H4 (cell line): Measurements from ENCODE around the gene ZNRF1. TPM values are rescaled to one million over a fixed set of nuclear protein-coding genes. Genes with fewer than 3 reads are reported as not detected.
"Not testable (repeated sequence)": the region's sequence is repeated elsewhere in the genome, so short reads cannot be mapped to it uniquely, and the experiment has no call there.

Source experiments
- DNase-seq: peaks from one replicate; pipeline ENCODE4 v3.0.0-alpha.2; 2015; ENCODE audit warnings: low spot score
- total RNA-seq: library from RNA; depleted of rRNA; stranded (reverse); fragments of >200 nt; shearing (Covaris generic); gene quantifications from 2 replicates; pipeline ENCODE4 v1.2.3, GENCODE V29; 2014; rRNA removed

The ZNRF1 gene
- 3.8 and 5.1 TPM in 2 replicates for total RNA-seq

DNA sequence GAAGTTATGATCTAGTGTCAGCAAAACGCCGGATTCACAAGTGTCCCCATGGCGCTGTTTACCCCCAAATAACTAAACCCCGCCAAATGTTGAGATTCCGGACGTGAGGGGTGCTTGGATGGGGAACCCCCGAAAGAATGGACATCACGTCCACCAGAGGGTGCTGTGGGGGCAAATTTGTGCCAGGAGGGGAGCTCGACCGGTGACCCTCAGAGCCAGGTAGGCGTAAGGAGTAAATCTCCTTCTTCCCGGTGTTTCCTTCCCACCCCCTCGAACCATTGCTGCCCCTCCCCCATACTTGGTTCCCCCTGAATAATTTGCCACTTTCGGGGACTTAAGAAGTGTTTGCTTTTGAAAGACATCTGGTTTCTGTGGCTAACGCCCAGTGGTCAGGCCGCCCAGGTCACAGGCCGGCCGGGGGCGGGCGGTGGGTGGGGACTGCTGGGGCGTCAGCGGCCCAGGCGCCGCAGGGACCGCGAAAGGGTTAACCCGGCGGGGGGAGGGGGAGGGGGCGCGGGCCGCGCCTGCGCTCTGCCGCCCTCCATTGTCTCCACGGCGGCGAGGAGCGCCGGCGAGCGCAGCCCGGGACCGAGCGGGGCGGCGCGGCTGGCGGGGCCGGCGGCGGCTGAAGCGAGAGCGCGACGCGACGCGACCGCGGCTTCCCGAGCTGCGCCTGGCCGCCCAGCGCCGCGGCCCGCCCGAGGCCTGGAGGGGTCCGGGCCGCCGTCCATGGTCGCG is at the start of gene ZNRF1:
Gene ZNRF1, plus strand, starts transcription at position 544 of the 738 bp plus-strand sequence. CDS start 648 bp downstream, outside the sequence.
- peak; percentile 56 for DNase-seq

DNA sequence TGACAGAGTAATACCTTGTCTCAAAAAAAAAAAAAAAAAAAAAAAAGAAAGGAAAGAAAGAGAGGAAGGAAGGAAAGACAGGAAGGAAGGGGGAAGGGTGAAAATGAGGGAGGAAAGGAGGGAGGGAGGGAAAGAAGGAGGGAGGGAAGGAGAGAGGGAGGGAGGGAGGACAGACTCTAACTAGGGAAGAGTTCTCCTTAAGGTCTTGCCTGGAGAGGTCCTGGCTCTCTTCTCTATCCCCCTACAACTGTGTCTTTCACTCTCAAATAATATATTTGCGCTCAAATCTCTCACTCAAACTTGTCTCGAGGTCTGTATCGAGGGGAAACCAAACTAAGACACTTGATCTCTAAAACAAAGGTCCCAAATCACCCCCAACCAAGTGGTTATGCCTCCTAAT is 49.5 kb upstream of the ZNRF1 start:
- DNase-seq: no peak

DNA sequence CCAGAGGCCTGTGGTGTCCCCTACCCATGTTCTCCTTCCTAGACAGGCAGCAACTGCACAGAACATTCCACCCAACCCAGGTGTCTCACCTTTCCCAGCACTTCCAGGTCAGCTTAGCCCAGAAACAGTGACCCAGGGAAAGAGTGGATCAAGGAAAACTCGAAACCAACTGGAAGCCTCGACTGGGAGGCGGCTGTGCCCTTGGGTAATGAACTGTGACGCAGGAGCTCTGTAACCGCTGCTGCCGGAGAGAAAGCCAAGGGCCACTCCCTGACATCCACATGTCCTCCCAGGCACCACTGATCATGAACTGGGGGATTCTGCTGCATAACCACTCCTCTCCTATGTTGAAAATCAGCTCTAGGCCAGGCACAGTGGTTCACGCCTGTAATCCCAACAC is 48.3 kb upstream of the ZNRF1 start:
- no peak for DNase-seq

DNA sequence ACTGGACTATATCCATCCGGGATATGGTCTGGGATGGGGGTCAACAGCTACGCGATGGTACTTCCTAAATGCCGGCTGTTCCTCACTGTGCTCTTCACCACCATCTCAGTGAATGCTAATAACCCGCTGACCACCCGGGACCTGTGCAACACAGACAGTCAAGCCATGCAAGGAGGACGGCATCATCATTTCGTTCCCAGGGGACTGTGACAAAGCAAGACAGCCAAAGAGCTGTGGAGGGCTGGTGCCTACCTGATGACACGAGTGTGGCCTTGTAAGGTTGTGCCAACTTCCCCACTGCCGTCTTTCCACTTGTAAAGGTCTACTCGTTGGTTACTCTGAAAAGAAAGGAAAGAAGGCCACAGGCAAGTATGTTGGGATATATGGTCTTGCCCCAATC is 47.6 kb upstream of the ZNRF1 start:
- no peak for DNase-seq

DNA sequence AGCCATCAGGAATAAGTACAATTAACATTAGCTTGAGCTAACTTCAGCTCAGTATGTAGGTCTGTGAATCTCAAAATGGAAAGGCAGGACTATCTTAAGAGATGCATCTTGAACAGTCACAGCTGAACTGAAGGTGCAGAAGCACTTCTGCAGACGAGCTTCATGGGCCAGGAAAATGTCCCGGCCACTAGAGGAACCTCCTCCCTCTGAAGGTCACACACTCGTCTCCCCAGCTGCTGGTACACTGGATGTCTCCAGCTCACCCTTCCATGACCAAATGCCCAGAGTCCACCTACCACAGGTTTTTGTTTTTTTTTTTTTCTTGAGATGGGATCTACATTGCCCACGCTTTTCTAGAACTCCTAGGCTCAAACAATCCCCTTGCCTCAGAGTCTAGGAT is 47.1 kb upstream of the ZNRF1 start:
- DNase-seq: no peak

DNA sequence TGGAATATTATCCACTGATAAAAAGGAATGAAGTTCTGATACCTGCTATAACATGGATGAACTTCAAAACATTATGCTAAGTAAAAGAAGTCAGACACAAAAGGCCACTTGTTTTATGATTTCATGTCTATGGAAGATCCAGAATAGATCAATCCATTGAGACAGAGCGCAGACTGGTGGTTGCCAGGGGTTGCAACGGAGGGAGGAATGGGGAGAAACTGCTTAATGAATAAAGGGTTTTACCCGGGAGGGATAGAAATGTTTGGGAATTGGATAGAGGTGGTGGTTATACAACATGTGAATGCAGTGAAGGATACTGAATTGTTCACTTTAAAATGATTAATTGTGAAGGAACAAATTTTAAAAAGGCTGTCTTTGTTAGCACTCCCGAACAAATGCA is 44.1 kb upstream of the ZNRF1 start:
- no peak for DNase-seq

DNA sequence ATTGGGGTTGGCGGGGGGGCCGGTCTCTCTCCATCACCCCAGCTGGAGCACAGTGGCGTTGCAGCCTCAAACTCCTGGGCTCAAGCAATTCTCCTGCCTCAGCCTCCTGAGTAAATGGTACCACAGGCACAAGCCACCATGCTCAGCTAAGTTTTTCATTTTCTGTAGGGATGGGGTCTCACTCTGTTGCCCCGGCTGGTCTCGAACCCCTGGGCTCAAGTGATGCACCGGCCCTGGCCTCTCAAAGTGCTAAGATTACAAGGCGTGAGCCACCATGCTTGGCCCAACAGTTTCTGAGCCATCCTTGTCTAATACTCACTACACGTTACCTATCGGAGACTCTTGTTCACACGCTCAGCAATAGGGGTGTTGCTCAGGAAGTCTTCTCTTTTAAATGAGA is 25.5 kb upstream of the ZNRF1 start:
- DNase-seq: no peak

DNA sequence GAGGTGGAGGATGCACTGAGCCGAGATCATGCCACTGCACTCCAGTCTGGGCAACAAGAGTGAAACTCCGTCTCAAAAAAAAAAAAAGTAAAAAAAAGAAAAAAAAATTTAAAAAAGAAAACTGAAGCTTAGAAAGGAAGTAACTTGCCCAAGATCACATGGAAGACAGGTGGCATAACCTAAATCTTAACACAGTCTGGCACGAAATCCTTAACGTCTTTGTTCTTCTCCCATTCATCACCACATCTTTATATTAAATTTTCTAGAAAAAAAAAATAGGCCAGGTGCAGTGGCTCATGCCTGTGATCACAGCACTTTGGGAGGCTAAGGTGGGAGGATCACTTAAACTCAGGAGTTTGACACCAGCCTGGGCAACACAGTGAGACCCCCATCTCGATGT is 23.2 kb upstream of the ZNRF1 start:
- DNase-seq: no peak

DNA sequence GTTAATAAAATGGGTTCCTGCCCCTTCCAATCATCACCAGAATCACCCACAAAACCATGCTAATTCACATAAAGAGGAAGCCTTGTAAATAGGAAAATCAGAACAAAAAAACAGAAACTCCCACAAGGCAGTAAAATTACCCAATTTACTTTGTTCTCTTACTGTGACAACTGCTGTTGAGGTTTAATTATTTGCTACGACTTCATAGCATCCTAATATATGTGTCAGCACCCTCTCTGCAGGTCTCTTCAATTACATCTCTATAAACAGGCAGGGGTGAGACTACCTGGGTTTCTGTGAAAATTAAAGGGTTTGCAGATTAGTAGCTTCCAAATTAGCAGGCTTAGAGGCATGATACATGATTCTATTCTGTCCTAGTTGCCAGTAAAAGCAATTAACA is 16.6 kb upstream of the ZNRF1 start:
- no peak for DNase-seq

DNA sequence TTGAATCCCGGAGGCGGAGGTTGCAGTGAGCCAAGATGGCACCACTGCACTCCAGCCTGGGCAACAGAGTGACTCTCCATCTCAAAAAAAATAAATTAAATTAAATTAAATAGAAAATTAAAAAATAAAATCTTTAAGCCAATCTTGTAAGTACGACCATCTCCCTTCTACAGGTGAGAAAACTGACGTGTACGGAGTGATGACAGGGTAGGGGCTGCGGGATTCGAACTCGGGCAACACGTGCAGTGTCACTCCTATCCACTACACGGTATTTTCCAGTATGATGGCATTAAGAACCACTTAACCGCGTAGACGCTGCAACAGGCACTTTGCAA is 14.7 kb upstream of the ZNRF1 start:
- no peak for DNase-seq

DNA sequence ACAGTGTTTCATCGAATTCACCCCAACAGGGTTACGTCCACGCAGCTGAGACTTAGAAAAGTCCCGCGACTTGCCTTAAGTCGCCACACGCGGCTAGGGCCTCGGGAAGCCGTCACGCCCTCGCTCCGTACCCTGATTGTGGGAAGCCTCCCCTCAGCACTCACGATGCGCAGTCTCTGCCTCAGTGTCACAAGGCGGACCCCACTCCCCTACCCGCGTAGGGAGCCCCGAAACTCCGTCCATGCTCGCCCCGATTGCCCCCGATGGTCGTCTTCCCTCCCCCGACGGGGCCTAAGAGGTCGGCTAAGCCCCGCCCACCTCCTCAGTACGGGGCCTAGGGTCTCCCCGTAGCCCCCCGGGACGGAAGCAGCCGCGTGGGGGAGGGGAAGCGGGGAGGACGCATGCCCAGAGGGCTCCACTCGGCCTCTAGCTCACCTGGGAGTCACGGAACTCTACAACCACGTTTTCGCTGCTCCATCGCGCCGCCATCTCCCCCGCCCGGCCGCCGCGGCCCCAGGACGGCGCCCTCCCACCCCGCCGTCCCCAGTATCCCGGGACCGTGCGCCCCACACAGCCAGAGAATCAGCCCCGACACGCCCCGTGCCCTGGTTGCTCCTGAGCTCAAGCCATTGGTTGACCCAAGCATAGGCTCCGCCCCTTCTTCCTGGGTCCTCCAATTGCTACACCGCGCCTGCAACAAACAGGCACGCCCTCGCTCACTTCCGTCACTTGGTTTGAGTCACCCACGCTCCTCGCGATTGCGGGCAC is 14.1 kb upstream of the ZNRF1 start, which contains the start of gene WDR59:
Gene WDR59, minus strand, starts transcription at position 595 of the 768 bp plus-strand sequence. Its CDS starts 106 bp downstream, at position 489.
- DNase-seq: peak; percentile 99

DNA sequence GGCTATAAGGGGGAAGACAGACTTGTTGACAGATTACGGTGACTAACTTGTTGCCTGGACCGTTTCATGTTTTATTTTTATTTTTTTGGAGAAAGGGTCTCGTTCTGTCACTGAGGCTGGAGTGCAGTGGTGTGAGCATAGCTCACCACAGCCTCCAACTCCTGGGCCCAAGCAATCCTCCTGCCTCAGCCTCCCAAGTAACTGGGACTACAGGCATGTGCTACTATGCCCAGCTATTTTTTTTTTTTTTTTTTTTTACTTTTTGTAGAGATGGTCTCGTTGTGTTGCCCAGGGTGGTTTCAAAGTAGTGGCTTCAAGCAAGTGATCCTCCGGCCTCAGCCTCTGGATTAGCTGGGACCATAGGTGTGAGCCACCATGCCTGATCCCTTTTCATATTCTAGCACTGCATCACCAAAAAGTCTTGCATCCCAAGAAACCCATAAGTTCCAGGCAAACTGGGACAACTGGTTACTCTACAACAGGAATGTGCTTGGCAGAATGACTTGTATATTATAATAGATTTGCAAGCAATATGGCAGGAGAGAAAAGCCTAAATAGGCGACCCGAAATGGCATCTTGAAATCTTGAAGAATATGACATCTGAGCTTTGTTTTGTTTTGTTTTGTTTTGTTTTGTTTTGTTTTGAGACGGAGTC is 11.7 kb upstream of the ZNRF1 start:
- no peak for DNase-seq

DNA sequence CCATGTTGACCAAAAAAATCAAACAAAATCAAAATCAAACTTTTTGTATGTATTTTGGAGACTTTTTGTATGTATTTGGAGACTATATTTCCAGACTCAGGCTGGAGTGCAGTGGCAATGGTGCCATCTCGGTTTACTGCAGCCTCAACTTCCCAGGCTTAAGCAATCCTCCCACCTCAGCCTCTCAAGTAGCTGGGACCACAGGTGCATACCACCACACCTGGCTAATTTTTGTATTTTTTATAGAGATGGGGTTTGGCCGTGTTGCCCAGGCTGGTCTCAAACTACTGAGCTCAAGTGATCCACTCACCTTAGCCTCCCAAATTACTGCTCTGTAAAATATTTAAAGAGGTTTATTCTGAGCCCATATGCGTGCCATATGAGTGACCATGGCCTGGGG is 9.0 kb upstream of the ZNRF1 start:
- not testable (repeated sequence) for DNase-seq

DNA sequence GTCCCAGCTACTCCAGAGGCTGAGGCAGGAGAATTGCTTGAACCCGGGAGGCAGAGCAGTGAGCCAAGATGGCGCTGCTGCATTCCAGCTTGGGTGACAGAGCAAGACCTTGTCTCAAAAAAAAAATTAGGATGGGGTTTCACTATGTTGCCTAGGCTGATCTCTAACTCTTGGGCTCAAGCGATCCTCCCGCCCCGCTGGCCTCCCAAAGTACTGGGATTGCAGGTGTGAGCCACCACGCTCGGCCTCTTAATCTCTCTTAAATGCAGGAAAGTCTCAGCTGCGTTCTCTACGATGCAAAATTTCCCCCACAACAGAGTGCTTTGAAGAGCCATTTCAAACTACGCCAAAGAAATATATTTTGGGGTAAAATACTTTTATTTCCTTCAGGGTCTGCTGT is 8.0 kb upstream of the ZNRF1 start:
- no peak for DNase-seq

DNA sequence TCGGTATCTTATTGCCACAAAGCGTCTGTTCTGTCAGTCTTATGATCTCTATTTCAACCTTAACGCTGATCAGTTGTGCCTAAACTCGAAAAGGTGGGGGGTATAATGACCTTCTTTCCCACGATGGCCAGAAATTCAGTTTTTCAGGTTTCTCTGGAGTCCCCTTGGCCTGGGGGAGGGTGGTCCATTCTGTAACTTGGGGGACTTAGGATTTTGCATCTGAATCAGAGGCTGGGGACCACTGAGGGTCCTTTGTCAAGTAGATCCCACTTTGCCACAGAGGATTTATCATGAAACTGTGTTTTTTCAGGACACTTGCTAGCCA is 7.6 kb upstream of the ZNRF1 start:
- no peak for DNase-seq

DNA sequence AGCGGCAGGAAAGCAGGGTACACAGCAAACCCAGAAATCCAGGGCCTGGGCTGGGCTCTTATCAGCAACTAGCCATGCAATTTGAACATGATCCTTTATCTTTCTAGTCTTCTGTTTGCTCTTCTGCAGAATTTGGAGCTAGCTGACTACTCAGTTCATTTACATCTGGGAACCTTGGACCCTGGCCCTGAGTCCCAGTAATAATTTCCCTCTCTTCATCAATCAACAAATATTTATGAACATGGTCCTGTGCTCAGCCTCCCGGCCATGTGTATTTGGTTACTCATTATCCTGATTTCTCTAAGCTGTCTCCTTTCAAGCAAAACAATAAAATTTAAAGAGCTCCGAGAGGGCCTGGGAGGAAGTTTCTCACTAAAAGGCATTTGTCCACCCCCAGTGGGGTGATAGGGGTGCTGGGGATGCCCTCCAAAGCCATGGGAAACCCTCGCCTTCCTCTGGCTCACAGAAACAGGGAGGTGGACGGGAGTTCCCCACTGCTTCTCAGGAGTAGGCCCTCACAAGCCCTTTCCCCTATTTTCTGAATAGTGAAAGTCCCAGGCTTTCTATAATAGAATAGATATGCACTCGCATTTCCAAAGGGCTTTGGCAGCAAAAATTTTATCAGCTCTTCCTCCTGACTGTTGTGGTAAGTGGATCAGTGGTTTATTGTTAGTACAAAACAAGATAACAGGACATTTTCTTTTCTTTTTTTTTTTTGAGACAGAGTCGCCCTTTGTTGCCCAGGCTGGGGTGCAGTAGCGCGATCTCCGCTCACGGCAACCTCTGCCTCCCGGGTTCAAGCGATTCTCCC is 7.0 kb upstream of the ZNRF1 start:
- no peak for DNase-seq

DNA sequence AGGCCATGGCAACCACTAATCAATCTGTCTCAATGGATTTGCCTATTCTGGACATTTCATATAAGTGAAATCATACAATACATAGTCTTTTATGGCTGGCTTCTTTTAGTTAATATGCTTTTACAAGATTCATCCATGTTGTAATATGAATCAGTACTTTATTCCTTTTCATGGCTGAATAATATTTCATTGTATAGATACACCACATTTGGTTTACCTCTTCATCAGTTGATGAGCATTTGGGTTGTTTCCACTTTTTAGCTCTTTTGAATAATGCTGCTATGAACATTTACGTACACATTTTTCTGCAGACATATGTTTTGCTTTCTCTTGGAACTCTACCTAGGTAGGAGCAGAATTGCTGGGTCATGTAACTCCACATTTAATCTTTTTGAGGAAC is 2.8 kb upstream of the ZNRF1 start:
- DNase-seq: no peak

DNA sequence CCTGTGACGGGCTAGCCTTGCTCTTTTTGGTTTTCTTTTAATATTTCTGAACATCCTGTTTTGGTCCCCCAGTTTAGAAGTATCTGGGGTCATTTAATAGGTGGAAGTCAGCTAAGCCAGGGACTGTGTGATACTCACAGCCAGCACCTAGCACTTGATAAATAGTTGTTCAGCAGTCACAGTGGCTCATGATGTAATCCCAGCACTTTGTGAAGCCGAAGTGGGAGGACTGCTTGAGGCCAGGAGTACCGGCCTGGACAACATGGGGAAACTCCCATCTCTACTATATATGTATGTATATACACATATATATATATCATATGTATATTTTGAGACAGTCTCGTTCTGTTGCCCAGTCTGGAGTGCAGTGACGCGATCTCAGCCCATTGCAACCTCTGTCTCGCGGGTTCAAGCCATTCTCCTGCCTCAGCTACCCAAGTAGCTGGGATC is 1.8 kb upstream of the ZNRF1 start:
- DNase-seq: no peak

DNA sequence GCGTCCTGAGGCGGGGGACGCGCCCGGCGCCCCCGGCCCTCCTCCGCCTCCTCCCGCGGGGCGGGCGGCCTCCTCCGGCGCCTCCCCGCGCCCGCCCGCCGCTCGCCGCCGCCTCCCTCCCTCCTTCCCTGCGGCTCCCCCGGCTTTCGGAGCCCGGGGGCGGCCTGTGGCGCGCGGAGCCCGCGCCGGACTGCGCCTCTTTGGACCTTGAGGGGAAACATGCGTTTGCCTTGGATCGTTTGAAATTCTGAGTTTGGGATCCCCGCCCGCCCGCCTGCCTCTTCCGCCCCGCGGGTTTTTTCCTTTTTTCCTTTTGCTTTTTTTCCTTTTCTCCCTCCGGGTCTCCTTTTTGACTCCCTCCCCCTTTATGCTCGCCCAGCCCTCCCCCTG is 390 bp downstream of the ZNRF1 start:
- no peak for DNase-seq

DNA sequence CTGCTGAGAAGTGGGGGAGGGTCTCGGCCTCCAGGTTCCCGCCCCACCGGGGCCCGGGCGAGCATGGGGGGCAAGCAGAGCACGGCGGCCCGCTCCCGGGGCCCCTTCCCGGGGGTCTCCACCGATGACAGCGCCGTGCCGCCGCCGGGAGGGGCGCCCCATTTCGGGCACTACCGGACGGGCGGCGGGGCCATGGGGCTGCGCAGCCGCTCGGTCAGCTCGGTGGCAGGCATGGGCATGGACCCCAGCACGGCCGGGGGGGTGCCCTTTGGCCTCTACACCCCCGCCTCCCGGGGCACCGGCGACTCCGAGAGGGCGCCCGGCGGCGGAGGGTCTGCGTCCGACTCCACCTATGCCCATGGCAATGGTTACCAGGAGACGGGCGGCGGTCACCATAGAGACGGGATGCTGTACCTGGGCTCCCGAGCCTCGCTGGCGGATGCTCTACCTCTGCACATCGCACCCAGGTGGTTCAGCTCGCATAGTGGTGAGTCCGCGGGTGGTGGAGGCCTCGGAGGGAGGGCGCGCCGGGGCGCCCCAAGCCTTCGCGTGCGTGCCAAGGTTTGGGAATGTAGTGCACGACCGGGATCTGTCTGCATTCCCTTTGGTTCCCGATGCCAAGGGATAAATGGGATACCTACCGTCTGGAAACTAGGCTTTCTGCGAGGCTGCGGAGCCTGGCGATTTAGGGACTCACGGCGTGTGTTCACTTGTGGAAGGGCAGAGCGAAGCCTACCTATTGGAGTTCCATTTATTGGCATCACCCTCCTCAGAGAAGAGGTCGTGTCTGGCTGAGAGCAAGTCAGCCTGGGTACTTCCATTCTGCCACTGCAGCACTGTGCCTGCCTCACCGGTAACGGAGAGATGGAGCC is 1.0 kb downstream of the ZNRF1 start:
- no peak for DNase-seq

DNA sequence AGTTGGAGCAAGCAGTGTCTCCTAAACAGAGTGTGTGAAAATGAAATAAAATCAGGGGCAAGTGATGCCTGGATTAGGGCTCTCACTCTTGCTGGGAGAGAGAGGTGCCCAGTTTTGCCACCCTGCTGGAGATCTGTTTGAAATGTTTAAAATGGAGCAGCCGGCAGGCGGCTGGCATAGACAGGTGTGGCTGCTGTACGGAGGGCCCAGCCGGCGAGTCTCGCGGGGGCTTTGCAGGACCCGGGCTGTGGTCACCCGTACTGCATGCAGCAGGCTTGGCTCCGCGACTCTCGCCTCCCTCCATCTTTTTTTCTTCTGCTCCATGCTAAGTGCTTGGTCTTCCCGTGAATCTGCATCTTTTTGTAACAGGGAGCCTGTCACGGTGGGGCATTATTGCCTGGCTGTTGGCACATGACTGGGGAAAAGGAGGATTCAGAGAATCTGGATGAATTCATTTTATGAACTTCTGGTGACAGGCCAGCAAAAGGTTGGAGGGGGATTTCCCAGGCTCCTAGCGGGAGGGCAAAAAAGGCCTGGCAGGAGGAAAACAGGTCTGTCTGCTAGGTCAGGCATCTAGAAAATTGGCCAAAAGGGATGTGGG is 1.8 kb downstream of the ZNRF1 start:
- DNase-seq: no peak
